Measurements from ENCODE around the gene CCND1.

GRCh38 chr11:69640995-69641581 is at the start of gene CCND1:
- TF ChIP-seq POLR2A (IDR thresholded peaks at IDR 0.05) (peak; percentile 46 to 58), EP300 (IDR thresholded peaks at IDR 0.05) (peak in 1 of 2 donors; percentile 87)
- TF ChIP-seq, protein P1, sequence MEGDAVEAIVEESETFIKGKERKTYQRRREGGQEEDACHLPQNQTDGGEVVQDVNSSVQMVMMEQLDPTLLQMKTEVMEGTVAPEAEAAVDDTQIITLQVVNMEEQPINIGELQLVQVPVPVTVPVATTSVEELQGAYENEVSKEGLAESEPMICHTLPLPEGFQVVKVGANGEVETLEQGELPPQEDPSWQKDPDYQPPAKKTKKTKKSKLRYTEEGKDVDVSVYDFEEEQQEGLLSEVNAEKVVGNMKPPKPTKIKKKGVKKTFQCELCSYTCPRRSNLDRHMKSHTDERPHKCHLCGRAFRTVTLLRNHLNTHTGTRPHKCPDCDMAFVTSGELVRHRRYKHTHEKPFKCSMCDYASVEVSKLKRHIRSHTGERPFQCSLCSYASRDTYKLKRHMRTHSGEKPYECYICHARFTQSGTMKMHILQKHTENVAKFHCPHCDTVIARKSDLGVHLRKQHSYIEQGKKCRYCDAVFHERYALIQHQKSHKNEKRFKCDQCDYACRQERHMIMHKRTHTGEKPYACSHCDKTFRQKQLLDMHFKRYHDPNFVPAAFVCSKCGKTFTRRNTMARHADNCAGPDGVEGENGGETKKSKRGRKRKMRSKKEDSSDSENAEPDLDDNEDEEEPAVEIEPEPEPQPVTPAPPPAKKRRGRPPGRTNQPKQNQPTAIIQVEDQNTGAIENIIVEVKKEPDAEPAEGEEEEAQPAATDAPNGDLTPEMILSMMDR (IDR thresholded peaks at IDR 0.05) = peak in 1 of 5 experiments; percentile 15
